Panc1 (cell line): Measurements from ENCODE around the gene JDP2. TPM values are rescaled to one million over a fixed set of nuclear protein-coding genes. Genes with fewer than 3 reads are reported as not detected.

Experiments used
- ATAC-seq: fragments of 200-7000 bp; cut with Tn5 transposase; 2 replicates; pipeline ENCODE4 v1.9.1; 2020; ENCODE audit warnings: mild to moderate bottlenecking, moderate library complexity
- BruUV-seq: library from RNA; stranded (reverse); fragments of 400-500 nt; replicated peaks from 2 replicates; lab custom pipeline; 2021; lab: Mats Ljungman, UMichigan
- CTCF ChIA-PET: fragments of 300-600 bp; sonication (Branson Sonifier 250); formaldehyde crosslinking; loops from one replicate; lab custom pipeline; 2022; ENCODE audit warnings: antibody characterized with exemption; lab: Charles Lee
- POLR2A ChIA-PET: fragments of 300-600 bp; sonication (Branson Sonifier 250); formaldehyde crosslinking; loops from one replicate; lab custom pipeline; 2022; ENCODE audit warnings: antibody characterized with exemption; lab: Charles Lee
- DNase-seq: peaks from one replicate; pipeline ENCODE4 v3.0.0-alpha.2; 2010; ENCODE audit warnings: low read depth, low spot score
- H3K27ac ChIP-seq: 2 replicates; pipeline ENCODE4 v1.5.1; 2011; ENCODE audit warnings: mild to moderate bottlenecking, low read length, inconsistent platforms
- H3K27me3 ChIP-seq: fragments of 200-500 bp; sonication (Bioruptor generic); 2 replicates; pipeline ENCODE4 v1.6.0; 2014; ENCODE audit warnings: low read length, inconsistent platforms; ENCODE audit not compliant: control insufficient read depth, insufficient read depth
- H3K36me3 ChIP-seq: fragments of 200-500 bp; sonication (Bioruptor generic); 2 replicates; pipeline ENCODE4 v1.5.1; 2014; ENCODE audit warnings: inconsistent platforms, mild to moderate bottlenecking, low read length, moderate library complexity; ENCODE audit not compliant: control insufficient read depth, insufficient read depth
- H3K4me1 ChIP-seq: 2 replicates; pipeline ENCODE4 v1.5.1; 2011; ENCODE audit warnings: inconsistent platforms, mild to moderate bottlenecking, low read length, moderate library complexity; ENCODE audit not compliant: control insufficient read depth, insufficient read depth
- H3K4me3 ChIP-seq, 2 experiments: 2 replicates each; pipeline ENCODE4 v1.5.1; 2011 to 2012; ENCODE audit warnings: low read depth in 2 of 2, low read length in 2 of 2, mild to moderate bottlenecking in 2 of 2, inconsistent platforms in 1 of 2, moderate library complexity in 1 of 2
- H3K9me3 ChIP-seq: fragments of 200-500 bp; sonication (Bioruptor generic); 2 replicates; pipeline ENCODE4 v1.5.1; 2014; ENCODE audit warnings: low read depth, mild to moderate bottlenecking, inconsistent platforms, low read length, moderate library complexity; ENCODE audit not compliant: control insufficient read depth, insufficient read depth
- POLR2AphosphoS5 ChIP-seq: IDR thresholded peaks from 2 replicates; pipeline ENCODE4 v1.6.1; 2012; ENCODE audit warnings: mild to moderate bottlenecking, low read depth, low read length, moderate library complexity
- SIN3A ChIP-seq: IDR thresholded peaks from 2 replicates; pipeline ENCODE4 v1.6.1; 2012; ENCODE audit warnings: low read depth, mild to moderate bottlenecking, low read length, moderate library complexity, borderline replicate concordance; ENCODE audit not compliant: insufficient read depth
- TCF7L2 ChIP-seq: IDR thresholded peaks from 2 replicates; pipeline ENCODE4 v1.6.1; 2011; ENCODE audit warnings: mild to moderate bottlenecking, low read depth, low read length, inconsistent platforms
- in situ Hi-C: cut with HindIII; loops from 2 replicates; pipeline ENCODE4 v1.10.0; 2016; ENCODE audit warnings: low sequenced_read_pairs, low pct_unique_long_range_greater_than_20kb
- intact Hi-C: fragments of 100-400 bp; cut with micrococcal nuclease; formaldehyde crosslinking; loops from one replicate; pipeline ENCODE4 v1.10.0; 2022; ENCODE audit not compliant: unreplicated experiment
- total RNA-seq: library from RNA; stranded (reverse); gene quantifications from one replicate; pipeline ENCODE4 v1.2.1, GENCODE V29; 2021; ENCODE audit not compliant: unreplicated experiment
- TF ChIP-seq, protein P1 (sequence below), 2 experiments: IDR thresholded peaks; 2 replicates each; pipeline ENCODE4 v1.6.1; 2011 to 2012; ENCODE audit warnings: low read depth in 2 of 2, control low read depth in 1 of 2, low read length in 1 of 2, mild to moderate bottlenecking in 1 of 2, moderate library complexity in 1 of 2; ENCODE audit not compliant: insufficient read depth in 1 of 2
- TF ChIP-seq, protein P2 (sequence below): fragments of 450-650 bp; IDR thresholded peaks from 2 replicates; pipeline ENCODE4 v1.5.1; 2017; ENCODE audit warnings: mild to moderate bottlenecking

JDP2 gene
- total RNA-seq, 1 experiment from 2014 or later: 17.5 TPM

DNA sequence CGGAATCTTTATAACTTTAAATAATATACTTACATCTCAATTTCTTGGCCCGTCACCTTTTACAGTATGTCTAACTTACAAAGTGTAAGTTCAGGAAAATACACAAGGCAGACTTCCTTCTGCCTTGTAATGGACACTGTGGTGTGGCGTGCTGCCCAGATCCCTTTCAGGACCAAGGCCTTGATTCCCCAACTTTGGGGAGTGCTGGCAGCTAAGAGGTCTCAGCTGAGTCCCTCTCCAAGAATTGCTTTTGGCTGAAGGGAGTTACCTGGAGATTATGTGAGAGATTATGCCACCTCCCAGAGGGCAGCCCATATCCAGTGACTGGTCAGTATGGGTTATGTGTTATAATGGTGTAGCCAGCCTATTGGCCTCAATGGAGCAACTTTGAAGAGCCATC is 73.3 kb downstream of the JDP2 start:
- no TSS peak for BruUV-seq
- POLR2A ChIA-PET: no interaction called here
- TF ChIP-seq, protein P1, sequence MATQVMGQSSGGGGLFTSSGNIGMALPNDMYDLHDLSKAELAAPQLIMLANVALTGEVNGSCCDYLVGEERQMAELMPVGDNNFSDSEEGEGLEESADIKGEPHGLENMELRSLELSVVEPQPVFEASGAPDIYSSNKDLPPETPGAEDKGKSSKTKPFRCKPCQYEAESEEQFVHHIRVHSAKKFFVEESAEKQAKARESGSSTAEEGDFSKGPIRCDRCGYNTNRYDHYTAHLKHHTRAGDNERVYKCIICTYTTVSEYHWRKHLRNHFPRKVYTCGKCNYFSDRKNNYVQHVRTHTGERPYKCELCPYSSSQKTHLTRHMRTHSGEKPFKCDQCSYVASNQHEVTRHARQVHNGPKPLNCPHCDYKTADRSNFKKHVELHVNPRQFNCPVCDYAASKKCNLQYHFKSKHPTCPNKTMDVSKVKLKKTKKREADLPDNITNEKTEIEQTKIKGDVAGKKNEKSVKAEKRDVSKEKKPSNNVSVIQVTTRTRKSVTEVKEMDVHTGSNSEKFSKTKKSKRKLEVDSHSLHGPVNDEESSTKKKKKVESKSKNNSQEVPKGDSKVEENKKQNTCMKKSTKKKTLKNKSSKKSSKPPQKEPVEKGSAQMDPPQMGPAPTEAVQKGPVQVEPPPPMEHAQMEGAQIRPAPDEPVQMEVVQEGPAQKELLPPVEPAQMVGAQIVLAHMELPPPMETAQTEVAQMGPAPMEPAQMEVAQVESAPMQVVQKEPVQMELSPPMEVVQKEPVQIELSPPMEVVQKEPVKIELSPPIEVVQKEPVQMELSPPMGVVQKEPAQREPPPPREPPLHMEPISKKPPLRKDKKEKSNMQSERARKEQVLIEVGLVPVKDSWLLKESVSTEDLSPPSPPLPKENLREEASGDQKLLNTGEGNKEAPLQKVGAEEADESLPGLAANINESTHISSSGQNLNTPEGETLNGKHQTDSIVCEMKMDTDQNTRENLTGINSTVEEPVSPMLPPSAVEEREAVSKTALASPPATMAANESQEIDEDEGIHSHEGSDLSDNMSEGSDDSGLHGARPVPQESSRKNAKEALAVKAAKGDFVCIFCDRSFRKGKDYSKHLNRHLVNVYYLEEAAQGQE (IDR thresholded peaks at IDR 0.05; ENCODE audit: insufficient read depth in 1 of 2, low read depth in 2 of 2, low read length in 1 of 2): no peak
- TF ChIP-seq, protein P2, sequence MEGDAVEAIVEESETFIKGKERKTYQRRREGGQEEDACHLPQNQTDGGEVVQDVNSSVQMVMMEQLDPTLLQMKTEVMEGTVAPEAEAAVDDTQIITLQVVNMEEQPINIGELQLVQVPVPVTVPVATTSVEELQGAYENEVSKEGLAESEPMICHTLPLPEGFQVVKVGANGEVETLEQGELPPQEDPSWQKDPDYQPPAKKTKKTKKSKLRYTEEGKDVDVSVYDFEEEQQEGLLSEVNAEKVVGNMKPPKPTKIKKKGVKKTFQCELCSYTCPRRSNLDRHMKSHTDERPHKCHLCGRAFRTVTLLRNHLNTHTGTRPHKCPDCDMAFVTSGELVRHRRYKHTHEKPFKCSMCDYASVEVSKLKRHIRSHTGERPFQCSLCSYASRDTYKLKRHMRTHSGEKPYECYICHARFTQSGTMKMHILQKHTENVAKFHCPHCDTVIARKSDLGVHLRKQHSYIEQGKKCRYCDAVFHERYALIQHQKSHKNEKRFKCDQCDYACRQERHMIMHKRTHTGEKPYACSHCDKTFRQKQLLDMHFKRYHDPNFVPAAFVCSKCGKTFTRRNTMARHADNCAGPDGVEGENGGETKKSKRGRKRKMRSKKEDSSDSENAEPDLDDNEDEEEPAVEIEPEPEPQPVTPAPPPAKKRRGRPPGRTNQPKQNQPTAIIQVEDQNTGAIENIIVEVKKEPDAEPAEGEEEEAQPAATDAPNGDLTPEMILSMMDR: no peak
- no peak for TF ChIP-seq SIN3A
- no peak for TF ChIP-seq TCF7L2
- no peak for TF ChIP-seq POLR2AphosphoS5
- Histone ChIP-seq H3K27ac (no peak overlapping the region), H3K27me3 (no peaks in the 10 kb centered on the region), H3K4me3 (no peak overlapping the region), H3K4me1 (no peaks in the 10 kb centered on the region), H3K9me3 (no peaks in the 10 kb centered on the region), H3K36me3 (no peaks in the 10 kb centered on the region)
- in situ Hi-C loops: no loop called here
- CTCF ChIA-PET: no interaction called here
- no peak for DNase-seq
- intact Hi-C loops: no loop called here
- ATAC-seq: no peak

DNA sequence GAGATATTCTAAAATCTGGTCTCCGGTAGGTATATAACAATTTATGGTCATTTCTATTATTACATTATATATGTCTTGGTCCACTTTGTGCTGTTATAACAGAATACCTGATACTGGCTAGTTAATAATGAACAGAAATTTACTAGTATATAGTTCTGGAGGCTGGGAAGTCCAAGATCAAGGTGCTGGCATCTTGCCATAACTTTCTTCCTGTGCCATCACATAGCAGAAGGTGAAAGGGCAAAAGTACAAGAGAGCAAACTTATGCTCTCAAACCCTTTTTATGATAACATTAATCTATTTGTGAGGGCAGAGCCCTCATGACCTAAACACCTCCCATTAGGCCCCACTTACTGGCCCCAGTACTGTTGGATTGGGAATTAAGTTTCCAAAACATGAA is 76.6 kb downstream of the JDP2 start:
- intact Hi-C loops (no loop called here), in situ Hi-C loops (no loop called here)
- POLR2A ChIA-PET: no interaction called here
- Histone ChIP-seq H3K4me3 (no peak overlapping the region), H3K27ac (no peak overlapping the region), H3K4me1 (no peaks in the 10 kb centered on the region), H3K9me3 (no peaks in the 10 kb centered on the region), H3K27me3 (no peaks in the 10 kb centered on the region), H3K36me3 (no peaks in the 10 kb centered on the region)
- TF ChIP-seq, protein P1 (IDR thresholded peaks at IDR 0.05; ENCODE audit: insufficient read depth in 1 of 2, low read depth in 2 of 2, low read length in 1 of 2): no peak
- TF ChIP-seq SIN3A (no peak), POLR2AphosphoS5 (no peak), TCF7L2 (no peak)
- TF ChIP-seq, protein P2: no peak
- no TSS peak for BruUV-seq
- ATAC-seq: no peak
- CTCF ChIA-PET: no interaction called here
- no peak for DNase-seq
